Large intestine (tissue), 3 donors: Measurements from ENCODE around the gene ZNF546. TPM values are rescaled to one million over a fixed set of nuclear protein-coding genes. Genes with fewer than 3 reads are reported as not detected.

ENCODE experiments used
- DNase-seq, 2 donors: peaks; one replicate each; pipeline versions ENCODE4 v3.0.0 to v3.0.0-alpha.2; 2013
- H3K27ac ChIP-seq: one replicate; pipeline ENCODE4 v1.5.1; 2013; ENCODE audit warnings: low read length
- H3K27me3 ChIP-seq: 2 replicates; pipeline ENCODE4 v1.6.1; 2013; ENCODE audit warnings: low read length; ENCODE audit not compliant: control insufficient read depth, insufficient read depth
- H3K36me3 ChIP-seq: 2 replicates; pipeline ENCODE4 v1.6.1; 2013; ENCODE audit warnings: low read length; ENCODE audit not compliant: control insufficient read depth, insufficient read depth
- H3K4me1 ChIP-seq: one replicate; pipeline ENCODE4 v1.6.1; 2013; ENCODE audit warnings: low read length; ENCODE audit not compliant: control insufficient read depth, insufficient read depth
- H3K4me3 ChIP-seq: one replicate; pipeline ENCODE4 v1.5.1; 2013; ENCODE audit warnings: low read length
- H3K9me3 ChIP-seq: one replicate; pipeline ENCODE4 v1.6.1; 2013; ENCODE audit warnings: mild to moderate bottlenecking, low read depth, low read length, moderate library complexity; ENCODE audit not compliant: control insufficient read depth
- WGBS: methylation state at CpG from one replicate; pipeline ENCODE4 v1.1.5; 2013; ENCODE audit warnings: low lambda C conversion rate; ENCODE audit not compliant: insufficient coverage; 5-methylcytosine and 5-hydroxymethylcytosine counted together
- polyA plus RNA-seq: library from polyadenylated mRNA; unstranded; fragments of 120-200 nt; gene quantifications from one replicate; pipeline ENCODE4 v1.2.1, GENCODE V29; 2013

The ZNF546 gene
- polyA plus RNA-seq, 1 donor, result 3.9 TPM

- peaks cover 8% of the 10 kb centered on the region for H3K4me1 ChIP-seq
- H3K27ac ChIP-seq, result no peak overlapping the region
- 57% methylated on average over 1 of the region's 9 CpGs for WGBS
- no peaks in the 10 kb centered on the region for H3K27me3 ChIP-seq
- DNase-seq, result no peak
- H3K9me3 ChIP-seq, result no peaks in the 10 kb centered on the region
- no peak overlapping the region for H3K4me3 ChIP-seq
- H3K36me3 ChIP-seq, result peaks cover 6% of the 10 kb centered on the region
These were observed 29.3 kb upstream of the ZNF546 start for GRCh38 chr19:39967561-39967960.

DNA sequence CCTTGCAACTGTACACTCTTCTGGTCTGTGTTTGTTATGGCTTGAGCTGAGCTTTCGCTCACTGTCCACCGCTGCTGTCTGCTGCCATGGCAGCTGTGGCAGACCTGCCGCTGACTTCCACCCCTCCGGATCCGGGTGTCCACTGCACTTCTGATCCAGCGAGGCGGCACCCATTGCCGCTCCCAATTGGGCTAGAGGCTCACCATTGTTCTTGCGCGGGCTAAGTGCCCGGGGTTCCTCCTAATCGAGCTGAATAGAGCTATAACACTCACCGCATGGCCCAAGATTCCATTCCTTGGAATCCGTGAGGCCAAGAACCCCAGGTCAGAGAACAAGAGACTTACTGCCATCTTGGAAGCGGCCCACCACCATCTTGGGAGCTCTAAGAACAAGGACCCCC lies 28.1 kb upstream of the ZNF546 start:
- no peak for DNase-seq
- no CpG with 5 or more reads among the region's 15 CpGs for WGBS

GRCh38 chr19:39969266-39969665 lies 27.6 kb upstream of the ZNF546 start:
- Histone ChIP-seq H3K4me3 (no peak overlapping the region), H3K36me3 (peaks cover 23% of the 10 kb centered on the region), H3K4me1 (peaks cover 8% of the 10 kb centered on the region), H3K27ac (no peak overlapping the region), H3K27me3 (no peaks in the 10 kb centered on the region), H3K9me3 (no peaks in the 10 kb centered on the region)
- WGBS, result 50% methylated on average over 1 of the region's 6 CpGs
- DNase-seq, result no peak

More for the DNA sequence above, 28.1 kb upstream of the ZNF546 start:
- no peaks in the 10 kb centered on the region for H3K27me3 ChIP-seq
- H3K27ac ChIP-seq, result no peak overlapping the region
- no peaks in the 10 kb centered on the region for H3K9me3 ChIP-seq
- peaks cover 8% of the 10 kb centered on the region for H3K4me1 ChIP-seq
- H3K36me3 ChIP-seq, result peaks cover 18% of the 10 kb centered on the region
- H3K4me3 ChIP-seq, result no peak overlapping the region

DNA sequence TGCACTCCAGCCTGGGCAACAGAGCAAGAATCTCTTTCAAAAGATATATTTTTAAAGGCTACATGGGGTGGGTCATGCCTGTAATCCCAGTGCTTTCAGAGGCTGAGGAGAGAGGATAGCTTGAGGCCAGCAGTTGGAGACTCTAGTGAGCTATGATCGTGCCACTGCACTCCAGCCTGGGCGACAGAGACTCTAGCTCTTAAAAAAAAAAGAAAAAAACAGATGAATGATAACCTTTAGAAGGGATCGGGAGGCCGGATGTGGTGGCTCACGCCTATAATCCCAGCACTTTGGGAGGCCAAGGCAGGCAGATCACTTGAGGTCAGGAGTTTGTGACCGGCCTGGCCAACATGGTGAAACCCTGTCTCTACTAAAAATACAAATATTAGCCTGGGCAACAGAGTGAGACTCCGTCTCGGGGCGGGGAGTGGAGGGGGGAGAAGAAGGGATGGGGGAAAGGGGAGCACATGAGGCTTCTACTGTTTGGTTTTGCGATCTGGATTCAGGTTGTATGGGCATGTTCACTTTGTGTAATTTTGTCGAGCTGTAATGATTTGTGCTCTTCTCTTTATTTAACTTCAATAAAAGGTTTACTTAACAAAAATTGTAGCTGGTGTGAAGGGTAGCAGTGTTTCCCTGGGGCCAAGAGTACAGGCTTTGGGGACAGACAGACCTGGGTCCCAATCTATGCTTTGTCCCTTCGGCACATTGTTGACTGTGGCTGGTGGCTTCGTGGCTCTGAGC lies 27.0 kb upstream of the ZNF546 start:
- Histone ChIP-seq H3K9me3 (no peaks in the 10 kb centered on the region), H3K27me3 (no peaks in the 10 kb centered on the region), H3K27ac (peak overlapping the region; percentile 77), H3K4me1 (peaks cover 8% of the 10 kb centered on the region), H3K4me3 (peak overlapping the region; percentile 66), H3K36me3 (peaks cover 28% of the 10 kb centered on the region)
- WGBS, result no CpG with 5 or more reads among the region's 13 CpGs
- no peak for DNase-seq

GRCh38 chr19:39970425-39970674 lies 26.5 kb upstream of the ZNF546 start:
- peaks cover 32% of the 10 kb centered on the region for H3K36me3 ChIP-seq
- H3K4me3 ChIP-seq, result peak overlapping the region; percentile 66
- no peaks in the 10 kb centered on the region for H3K9me3 ChIP-seq
- H3K27me3 ChIP-seq, result no peaks in the 10 kb centered on the region
- no CpG with 5 or more reads among the region's 11 CpGs for WGBS
- no peak for DNase-seq
- peak overlapping the region; percentile 77 for H3K27ac ChIP-seq
- peaks cover 8% of the 10 kb centered on the region for H3K4me1 ChIP-seq

DNA sequence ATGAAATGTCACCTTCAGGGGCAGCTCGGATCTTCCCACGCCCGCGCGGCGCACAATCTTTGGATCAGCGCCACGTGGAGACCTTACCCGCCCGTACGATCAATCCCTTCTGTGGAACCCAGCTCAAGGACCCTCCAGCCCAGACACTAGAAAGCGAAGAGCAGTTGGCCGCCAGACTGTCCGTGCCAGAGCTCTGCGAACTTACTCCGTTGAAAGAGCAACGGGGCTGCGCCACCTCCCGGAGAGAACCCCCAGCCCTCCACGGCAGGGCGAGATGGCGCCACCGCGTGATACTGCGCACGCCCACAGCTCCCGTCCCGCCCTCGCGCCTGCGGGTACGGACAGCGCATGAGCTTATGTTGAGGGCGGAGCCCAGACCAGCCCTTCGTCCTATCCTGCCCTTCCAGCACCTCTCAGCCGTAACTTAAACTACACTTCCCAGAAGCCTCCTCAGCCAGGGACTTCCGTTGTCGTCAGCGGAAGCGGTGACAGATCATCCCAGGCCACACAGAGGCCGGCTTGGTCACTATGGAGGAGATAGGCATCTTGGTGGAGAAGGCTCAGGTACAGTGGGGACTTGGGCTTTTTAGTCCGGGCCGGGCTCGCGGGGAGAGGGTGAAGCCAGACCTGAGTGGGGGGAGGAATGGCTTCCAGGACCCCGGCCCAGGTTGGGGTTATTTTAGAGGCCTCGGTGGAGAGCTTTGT lies 26.0 kb upstream of the ZNF546 start, which contains the start of gene PSMC4:
Gene PSMC4 (plus strand): TSS at position 491 of the 705 bp plus-strand sequence. CDS start 38 bp downstream, at position 529.
- Histone ChIP-seq H3K4me1 (peaks cover 8% of the 10 kb centered on the region), H3K27me3 (no peaks in the 10 kb centered on the region), H3K4me3 (peak within 1 kb of the TSS; percentile 85), H3K36me3 (peaks cover 36% of the 10 kb centered on the region), H3K9me3 (no peaks in the 10 kb centered on the region), H3K27ac (peak within 1 kb of the TSS; percentile 77)
- peak; percentile 99 to 100 for DNase-seq
- WGBS, result no CpG with 5 or more reads among the region's 47 CpGs

DNA sequence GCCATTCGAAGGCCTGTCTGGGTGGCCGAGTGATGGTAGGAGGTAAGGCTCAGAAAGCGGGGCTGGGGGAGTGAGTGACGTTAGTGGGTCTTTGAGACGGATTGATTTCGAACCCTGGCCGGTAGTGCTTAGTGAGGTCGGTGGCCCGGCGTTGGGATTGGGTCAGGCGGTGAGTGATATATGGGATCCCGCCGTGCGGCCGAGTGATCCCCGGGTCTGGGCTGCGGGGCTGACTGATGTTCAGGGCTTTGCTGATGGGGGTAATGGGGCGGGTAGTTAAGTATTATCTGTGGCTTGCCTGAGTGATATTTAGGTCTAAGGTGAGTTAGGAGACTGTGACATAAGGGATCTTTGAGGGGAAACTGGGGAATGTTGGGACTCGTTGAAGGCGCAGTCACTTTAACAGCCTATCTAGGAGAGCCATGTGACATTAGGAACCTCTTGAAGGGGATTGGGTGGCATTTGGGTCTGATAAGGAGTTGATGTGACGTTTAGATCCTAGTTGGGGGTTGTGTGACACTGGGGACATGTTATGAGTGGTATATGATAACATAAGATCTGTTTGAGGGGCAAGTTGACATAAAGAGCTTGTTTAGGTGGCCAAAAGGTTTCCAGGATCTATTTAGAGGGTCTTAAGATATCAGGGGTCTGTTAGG lies 25.4 kb upstream of the ZNF546 start:
- peak overlapping the region; percentile 49 for H3K27ac ChIP-seq
- peak in 1 of 2 donors; percentile 22 for DNase-seq
- no peaks in the 10 kb centered on the region for H3K9me3 ChIP-seq
- H3K36me3 ChIP-seq, result peaks cover 36% of the 10 kb centered on the region
- 0% methylated on average over 1 of the region's 21 CpGs for WGBS
- peak overlapping the region; percentile 85 for H3K4me3 ChIP-seq
- no peaks in the 10 kb centered on the region for H3K27me3 ChIP-seq
- peaks cover 8% of the 10 kb centered on the region for H3K4me1 ChIP-seq

DNA sequence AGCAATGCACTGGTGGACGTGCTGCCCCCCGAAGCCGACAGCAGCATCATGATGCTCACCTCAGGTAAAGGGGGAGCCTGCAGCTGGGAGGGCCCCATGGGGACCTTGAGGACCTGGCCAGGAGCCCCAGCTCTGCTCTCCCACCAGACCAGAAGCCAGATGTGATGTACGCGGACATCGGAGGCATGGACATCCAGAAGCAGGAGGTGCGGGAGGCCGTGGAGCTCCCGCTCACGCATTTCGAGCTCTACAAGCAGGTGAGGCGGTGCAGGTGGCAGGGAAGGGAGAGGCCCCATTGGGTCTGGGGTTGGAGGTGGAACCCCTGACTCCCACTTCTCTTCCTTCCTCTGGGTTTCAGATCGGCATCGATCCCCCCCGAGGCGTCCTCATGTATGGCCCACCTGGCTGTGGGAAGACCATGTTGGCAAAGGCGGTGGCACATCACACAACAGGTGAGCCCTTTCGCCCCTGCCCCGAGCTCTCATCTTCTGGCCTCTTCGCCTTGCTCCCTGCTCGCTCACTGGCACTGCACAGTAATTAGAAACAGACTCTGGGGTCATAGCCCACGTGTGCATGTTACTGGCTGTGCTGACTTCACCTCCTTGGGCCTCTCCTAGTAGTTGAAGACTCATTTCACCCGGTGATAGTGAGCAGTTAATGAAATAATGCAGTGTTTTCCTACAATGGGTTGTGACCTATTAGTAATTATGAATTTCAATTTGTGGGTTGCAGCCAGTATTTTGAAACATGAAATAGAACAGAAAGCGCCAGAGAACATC lies 22.3 kb upstream of the ZNF546 start:
- Histone ChIP-seq H3K36me3 (peaks cover 49% of the 10 kb centered on the region), H3K4me3 (no peak overlapping the region), H3K27ac (no peak overlapping the region), H3K27me3 (no peaks in the 10 kb centered on the region), H3K4me1 (peaks cover 8% of the 10 kb centered on the region), H3K9me3 (no peaks in the 10 kb centered on the region)
- DNase-seq, result no peak
- no CpG with 5 or more reads among the region's 24 CpGs for WGBS

DNA sequence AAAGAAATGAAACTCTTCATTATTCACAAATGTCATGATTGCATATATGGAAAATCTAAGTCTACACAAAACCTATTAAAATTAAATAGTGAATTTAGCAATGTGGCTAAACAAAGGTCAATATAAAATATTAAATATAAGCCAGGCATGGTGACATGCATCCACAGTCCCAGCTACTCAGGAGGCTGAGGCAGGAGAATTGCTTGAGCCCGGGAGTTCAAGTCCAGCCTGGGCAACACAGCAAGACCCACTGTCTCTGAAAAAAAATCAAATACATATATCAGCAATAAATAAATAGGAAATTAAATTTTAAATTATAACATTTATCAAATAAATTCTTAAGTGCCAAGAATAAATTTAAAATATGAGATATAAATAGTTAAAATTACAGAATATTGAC lies 14.0 kb upstream of the ZNF546 start:
- WGBS, result no CpG with 5 or more reads among the region's 1 CpG
- Histone ChIP-seq H3K36me3 (peaks cover 30% of the 10 kb centered on the region), H3K9me3 (peaks cover 40% of the 10 kb centered on the region), H3K4me1 (no peaks in the 10 kb centered on the region), H3K27me3 (no peaks in the 10 kb centered on the region), H3K4me3 (no peak overlapping the region), H3K27ac (no peak overlapping the region)
- no peak for DNase-seq

- Histone ChIP-seq H3K4me3 (no peak overlapping the region), H3K9me3 (peaks cover 43% of the 10 kb centered on the region), H3K4me1 (no peaks in the 10 kb centered on the region), H3K27ac (no peak overlapping the region), H3K36me3 (peaks cover 25% of the 10 kb centered on the region), H3K27me3 (no peaks in the 10 kb centered on the region)
- WGBS, result 100% methylated on average over 2 of the region's 5 CpGs
- DNase-seq, result no peak
These were observed 13.1 kb upstream of the ZNF546 start for GRCh38 chr19:39983695-39984300.
